Measurements from ENCODE around the gene TGFBR1.

Gene TGFBR1

GRCh38 chr9:99180662-99181061 is 75.7 kb downstream of the TGFBR1 start:
- H3K36me3 ChIP-seq (ENCODE audit: control insufficient read depth, insufficient read depth, low read length), result no peaks in the 10 kb centered on the region
- no peak overlapping the region for H3K4me3 ChIP-seq (ENCODE audit: extremely low read depth, insufficient read depth, low read length, poor library complexity, severe bottlenecking)
- H3K9me3 ChIP-seq (ENCODE audit: control insufficient read depth, low read length), result no peaks in the 10 kb centered on the region
- 86 to 93% methylated on average over 6 to 8 of the region's 9 CpGs for WGBS, 2 experiments (ENCODE audit: insufficient coverage in 2 of 2)
- peaks cover 9% of the 10 kb centered on the region for H3K4me1 ChIP-seq (ENCODE audit: control insufficient read depth, insufficient read depth, low read length, poor library complexity, severe bottlenecking)
- H3K27ac ChIP-seq (ENCODE audit: low read depth, low read length, severe bottlenecking), result no peak overlapping the region

GRCh38 chr9:99181206-99181605 is 76.3 kb downstream of the TGFBR1 start:
- WGBS, 2 experiments (ENCODE audit: insufficient coverage in 2 of 2), result 100% methylated on average over 1 of the region's 2 CpGs
- H3K27ac ChIP-seq (ENCODE audit: low read depth, low read length, severe bottlenecking), result no peak overlapping the region
- no peaks in the 10 kb centered on the region for H3K36me3 ChIP-seq (ENCODE audit: control insufficient read depth, insufficient read depth, low read length)
- no peaks in the 10 kb centered on the region for H3K9me3 ChIP-seq (ENCODE audit: control insufficient read depth, low read length)
- peaks cover 9% of the 10 kb centered on the region for H3K4me1 ChIP-seq (ENCODE audit: control insufficient read depth, insufficient read depth, low read length, poor library complexity, severe bottlenecking)
- H3K4me3 ChIP-seq (ENCODE audit: extremely low read depth, insufficient read depth, low read length, poor library complexity, severe bottlenecking), result no peak overlapping the region

GRCh38 chr9:99181621-99182020 is 76.7 kb downstream of the TGFBR1 start:
- Histone ChIP-seq H3K4me1 (ENCODE audit: control insufficient read depth, insufficient read depth, low read length, poor library complexity, severe bottlenecking) (peaks cover 9% of the 10 kb centered on the region), H3K36me3 (ENCODE audit: control insufficient read depth, insufficient read depth, low read length) (no peaks in the 10 kb centered on the region), H3K9me3 (ENCODE audit: control insufficient read depth, low read length) (no peaks in the 10 kb centered on the region), H3K4me3 (ENCODE audit: extremely low read depth, insufficient read depth, low read length, poor library complexity, severe bottlenecking) (no peak overlapping the region), H3K27ac (ENCODE audit: low read depth, low read length, severe bottlenecking) (no peak overlapping the region)
- WGBS, 2 experiments (ENCODE audit: insufficient coverage in 2 of 2), result no CpG with 5 or more reads among the region's 4 CpGs

GRCh38 chr9:99182356-99182755 is 77.4 kb downstream of the TGFBR1 start:
- H3K36me3 ChIP-seq (ENCODE audit: control insufficient read depth, insufficient read depth, low read length), result no peaks in the 10 kb centered on the region
- WGBS, 2 experiments (ENCODE audit: insufficient coverage in 2 of 2), result 92% methylated on average over 2 to 3 of the region's 3 CpGs
- no peak overlapping the region for H3K27ac ChIP-seq (ENCODE audit: low read depth, low read length, severe bottlenecking)
- H3K4me3 ChIP-seq (ENCODE audit: extremely low read depth, insufficient read depth, low read length, poor library complexity, severe bottlenecking), result no peak overlapping the region
- peaks cover 9% of the 10 kb centered on the region for H3K4me1 ChIP-seq (ENCODE audit: control insufficient read depth, insufficient read depth, low read length, poor library complexity, severe bottlenecking)
- no peaks in the 10 kb centered on the region for H3K9me3 ChIP-seq (ENCODE audit: control insufficient read depth, low read length)

GRCh38 chr9:99183616-99184015 is 78.7 kb downstream of the TGFBR1 start:
- 92 to 100% methylated on average over 1 to 2 of the region's 3 CpGs for WGBS, 2 experiments (ENCODE audit: insufficient coverage in 2 of 2)
- Histone ChIP-seq H3K4me1 (ENCODE audit: control insufficient read depth, insufficient read depth, low read length, poor library complexity, severe bottlenecking) (peaks cover 9% of the 10 kb centered on the region), H3K27ac (ENCODE audit: low read depth, low read length, severe bottlenecking) (no peak overlapping the region)

GRCh38 chr9:99184110-99184474 is 79.2 kb downstream of the TGFBR1 start:
- Histone ChIP-seq H3K36me3 (ENCODE audit: control insufficient read depth, insufficient read depth, low read length) (no peaks in the 10 kb centered on the region), H3K4me3 (ENCODE audit: extremely low read depth, insufficient read depth, low read length, poor library complexity, severe bottlenecking) (no peak overlapping the region), H3K9me3 (ENCODE audit: control insufficient read depth, low read length) (no peaks in the 10 kb centered on the region), H3K27ac (ENCODE audit: low read depth, low read length, severe bottlenecking) (no peak overlapping the region), H3K4me1 (ENCODE audit: control insufficient read depth, insufficient read depth, low read length, poor library complexity, severe bottlenecking) (peaks cover 9% of the 10 kb centered on the region)
- WGBS, 2 experiments (ENCODE audit: insufficient coverage in 2 of 2), result 80 to 83% methylated on average over 4 to 10 of the region's 10 CpGs

More at GRCh38 chr9:99183616-99184015, 78.7 kb downstream of the TGFBR1 start:
- H3K4me3 ChIP-seq (ENCODE audit: extremely low read depth, insufficient read depth, low read length, poor library complexity, severe bottlenecking), result no peak overlapping the region
- no peaks in the 10 kb centered on the region for H3K9me3 ChIP-seq (ENCODE audit: control insufficient read depth, low read length)
- no peaks in the 10 kb centered on the region for H3K36me3 ChIP-seq (ENCODE audit: control insufficient read depth, insufficient read depth, low read length)

GRCh38 chr9:99184475-99185347 is 79.8 kb downstream of the TGFBR1 start:
- WGBS, 2 experiments (ENCODE audit: insufficient coverage in 2 of 2), result 65 to 67% methylated on average over 25 to 27 of the region's 29 CpGs
- Histone ChIP-seq H3K36me3 (ENCODE audit: control insufficient read depth, insufficient read depth, low read length) (no peaks in the 10 kb centered on the region), H3K9me3 (ENCODE audit: control insufficient read depth, low read length) (no peaks in the 10 kb centered on the region), H3K4me3 (ENCODE audit: extremely low read depth, insufficient read depth, low read length, poor library complexity, severe bottlenecking) (no peak overlapping the region), H3K4me1 (ENCODE audit: control insufficient read depth, insufficient read depth, low read length, poor library complexity, severe bottlenecking) (peaks cover 9% of the 10 kb centered on the region), H3K27ac (ENCODE audit: low read depth, low read length, severe bottlenecking) (no peak overlapping the region)

- 100% methylated on average over 4 of the region's 5 CpGs; no CpG with 5 or more reads in 1 of the 2 experiments for WGBS, 2 experiments (ENCODE audit: insufficient coverage in 2 of 2)
Measured at GRCh38 chr9:99185348-99185632, 80.4 kb downstream of the TGFBR1 start.

GRCh38 chr9:99185934-99186333 is 81.0 kb downstream of the TGFBR1 start:
- WGBS, 2 experiments (ENCODE audit: insufficient coverage in 2 of 2), result 87 to 98% methylated on average over 4 to 5 of the region's 5 CpGs
- H3K4me1 ChIP-seq (ENCODE audit: control insufficient read depth, insufficient read depth, low read length, poor library complexity, severe bottlenecking), result peaks cover 5% of the 10 kb centered on the region
- no peaks in the 10 kb centered on the region for H3K9me3 ChIP-seq (ENCODE audit: control insufficient read depth, low read length)
- no peaks in the 10 kb centered on the region for H3K36me3 ChIP-seq (ENCODE audit: control insufficient read depth, insufficient read depth, low read length)
- no peak overlapping the region for H3K27ac ChIP-seq (ENCODE audit: low read depth, low read length, severe bottlenecking)
- no peak overlapping the region for H3K4me3 ChIP-seq (ENCODE audit: extremely low read depth, insufficient read depth, low read length, poor library complexity, severe bottlenecking)

More at GRCh38 chr9:99185348-99185632, 80.4 kb downstream of the TGFBR1 start:
- Histone ChIP-seq H3K4me1 (ENCODE audit: control insufficient read depth, insufficient read depth, low read length, poor library complexity, severe bottlenecking) (peaks cover 9% of the 10 kb centered on the region), H3K4me3 (ENCODE audit: extremely low read depth, insufficient read depth, low read length, poor library complexity, severe bottlenecking) (no peak overlapping the region), H3K9me3 (ENCODE audit: control insufficient read depth, low read length) (no peaks in the 10 kb centered on the region), H3K36me3 (ENCODE audit: control insufficient read depth, insufficient read depth, low read length) (no peaks in the 10 kb centered on the region), H3K27ac (ENCODE audit: low read depth, low read length, severe bottlenecking) (no peak overlapping the region)

GRCh38 chr9:99187311-99187710 is 82.4 kb downstream of the TGFBR1 start:
- Histone ChIP-seq H3K9me3 (ENCODE audit: control insufficient read depth, low read length) (no peaks in the 10 kb centered on the region), H3K36me3 (ENCODE audit: control insufficient read depth, insufficient read depth, low read length) (no peaks in the 10 kb centered on the region), H3K4me3 (ENCODE audit: extremely low read depth, insufficient read depth, low read length, poor library complexity, severe bottlenecking) (no peak overlapping the region), H3K4me1 (ENCODE audit: control insufficient read depth, insufficient read depth, low read length, poor library complexity, severe bottlenecking) (no peaks in the 10 kb centered on the region), H3K27ac (ENCODE audit: low read depth, low read length, severe bottlenecking) (no peak overlapping the region)
- 94% methylated on average over 3 of the region's 4 CpGs; no CpG with 5 or more reads in 1 of the 2 experiments for WGBS, 2 experiments (ENCODE audit: insufficient coverage in 2 of 2)

- H3K36me3 ChIP-seq (ENCODE audit: control insufficient read depth, insufficient read depth, low read length), result no peaks in the 10 kb centered on the region
- H3K9me3 ChIP-seq (ENCODE audit: control insufficient read depth, low read length), result no peaks in the 10 kb centered on the region
- 65 to 85% methylated on average over 2 of the region's 2 CpGs for WGBS, 2 experiments (ENCODE audit: insufficient coverage in 2 of 2)
- no peak overlapping the region for H3K4me3 ChIP-seq (ENCODE audit: extremely low read depth, insufficient read depth, low read length, poor library complexity, severe bottlenecking)
- no peaks in the 10 kb centered on the region for H3K4me1 ChIP-seq (ENCODE audit: control insufficient read depth, insufficient read depth, low read length, poor library complexity, severe bottlenecking)
- H3K27ac ChIP-seq (ENCODE audit: low read depth, low read length, severe bottlenecking), result no peak overlapping the region
Measured at GRCh38 chr9:99189186-99189585, 84.3 kb downstream of the TGFBR1 start.

Measured in mesodermal cell (in vitro differentiated cells).